ENCODE measurements around the gene LRRC47.

LRRC47 gene

DNA sequence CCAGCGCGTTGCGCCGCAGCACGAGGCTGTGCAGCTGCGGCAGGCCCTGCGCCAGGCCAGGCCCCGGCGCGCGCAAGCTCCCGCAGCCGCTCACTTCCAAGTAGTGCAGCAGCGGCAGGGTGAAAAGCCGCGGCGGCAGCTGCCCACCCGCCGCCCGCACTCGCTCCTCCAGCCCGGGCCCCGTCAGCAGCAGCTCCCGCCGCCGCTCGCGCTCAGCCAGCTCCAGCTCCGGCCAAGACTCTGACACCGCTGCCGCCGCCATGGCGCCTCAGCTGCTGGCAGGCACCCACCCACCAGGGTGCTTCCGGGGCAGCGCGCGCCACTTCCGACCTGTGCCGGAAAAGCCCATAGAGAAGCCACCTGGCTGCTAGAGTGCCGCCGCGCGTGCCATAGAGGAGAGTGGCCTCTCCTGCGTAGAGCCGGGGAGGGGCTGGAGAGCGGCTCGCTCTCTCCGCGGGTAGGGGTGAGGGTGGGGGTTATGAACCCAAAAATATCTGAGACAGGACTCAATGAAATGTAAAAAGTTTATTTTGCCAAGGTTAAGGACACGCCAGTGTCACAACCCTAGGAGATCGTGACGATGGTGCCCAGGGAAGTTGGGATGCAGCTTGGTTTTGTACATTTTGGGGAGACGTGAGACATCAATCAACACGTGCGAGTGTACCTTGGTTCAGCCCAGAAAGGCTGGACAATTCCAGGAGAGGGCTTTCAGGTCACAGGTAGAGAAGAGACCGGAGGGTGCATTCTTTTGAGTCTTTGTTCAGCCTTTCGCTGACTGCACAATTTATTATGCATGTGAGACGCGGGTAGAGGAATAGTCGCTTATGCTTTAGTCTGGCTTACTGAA lies at the start of gene LRRC47:
Gene LRRC47, minus strand, starts transcription at position 284 of the 847 bp plus-strand sequence. Its CDS starts 22 bp downstream, at position 262.
- peak; percentile 96 for DNase-seq

DNA sequence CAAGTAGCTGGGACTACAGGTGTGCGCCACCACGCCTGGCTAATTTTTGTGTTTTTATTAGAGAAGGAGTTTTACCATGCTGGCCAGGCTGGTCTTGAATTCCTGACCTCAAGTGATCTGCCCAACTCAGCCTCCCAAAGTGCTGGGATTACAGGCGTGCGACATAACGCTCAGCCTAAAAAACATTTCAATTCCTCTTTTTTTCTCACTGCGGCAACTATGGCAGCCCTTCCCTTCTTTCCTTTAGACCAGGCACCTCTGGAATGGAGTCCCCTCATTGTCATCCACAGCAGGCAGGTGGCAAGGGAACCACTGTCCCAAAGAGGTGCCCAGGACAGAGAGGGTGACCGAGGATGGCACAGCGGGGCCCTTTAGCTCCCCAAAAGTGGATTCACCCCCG lies 46.6 kb upstream of the LRRC47 start:
- DNase-seq: no peak

- no peak for DNase-seq
Observed at GRCh38 chr1:3841491-3841890, 45.2 kb upstream of the LRRC47 start.

DNA sequence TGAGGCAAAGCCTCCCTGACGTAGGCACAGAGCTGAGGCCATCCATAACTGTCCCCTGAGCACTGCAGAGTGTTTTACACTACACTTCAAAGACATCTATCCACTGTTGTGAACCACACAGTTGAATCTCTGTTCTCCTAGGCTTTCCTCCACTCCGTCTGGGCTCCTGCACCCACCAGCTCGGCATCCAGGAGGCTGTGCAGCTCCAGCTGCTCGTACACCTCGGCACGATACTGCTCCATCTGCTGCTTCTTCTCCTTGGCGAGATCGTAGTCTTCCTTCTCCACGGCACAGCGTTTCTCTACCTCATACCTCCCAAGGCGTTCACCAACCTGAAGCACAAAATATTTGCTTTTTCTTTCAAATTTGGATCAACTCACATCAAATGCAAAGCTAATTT lies 42.5 kb upstream of the LRRC47 start:
- DNase-seq: no peak

- DNase-seq: no peak
Observed at GRCh38 chr1:3837685-3838084, 41.4 kb upstream of the LRRC47 start.

DNA sequence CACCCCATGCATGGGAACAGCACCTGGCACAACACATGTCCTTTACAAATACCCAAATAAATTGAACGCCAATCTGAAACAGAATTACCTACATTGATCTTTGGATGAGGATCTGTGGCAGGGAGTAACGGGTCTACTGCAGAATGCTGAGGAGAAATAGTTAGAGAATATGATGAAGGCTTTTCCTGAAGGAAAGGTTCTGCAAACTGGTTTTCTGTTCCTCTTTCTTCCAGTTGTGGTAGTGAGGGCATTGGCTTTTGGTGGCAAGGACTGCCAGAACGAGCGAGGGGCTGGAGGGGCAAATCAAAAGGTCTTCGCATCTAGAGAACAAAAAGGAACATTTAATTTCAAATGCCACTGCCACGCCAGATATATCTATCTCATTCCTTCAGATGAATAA lies 40.9 kb upstream of the LRRC47 start:
- no peak for DNase-seq

GRCh38 chr1:3836421-3836820 lies 40.1 kb upstream of the LRRC47 start:
- DNase-seq: no peak

GRCh38 chr1:3834701-3835100 lies 38.4 kb upstream of the LRRC47 start:
- DNase-seq: no peak

GRCh38 chr1:3831689-3832088 lies 35.4 kb upstream of the LRRC47 start:
- no peak for DNase-seq

- no peak for DNase-seq
Observed at GRCh38 chr1:3828391-3828790, 32.1 kb upstream of the LRRC47 start.

DNA sequence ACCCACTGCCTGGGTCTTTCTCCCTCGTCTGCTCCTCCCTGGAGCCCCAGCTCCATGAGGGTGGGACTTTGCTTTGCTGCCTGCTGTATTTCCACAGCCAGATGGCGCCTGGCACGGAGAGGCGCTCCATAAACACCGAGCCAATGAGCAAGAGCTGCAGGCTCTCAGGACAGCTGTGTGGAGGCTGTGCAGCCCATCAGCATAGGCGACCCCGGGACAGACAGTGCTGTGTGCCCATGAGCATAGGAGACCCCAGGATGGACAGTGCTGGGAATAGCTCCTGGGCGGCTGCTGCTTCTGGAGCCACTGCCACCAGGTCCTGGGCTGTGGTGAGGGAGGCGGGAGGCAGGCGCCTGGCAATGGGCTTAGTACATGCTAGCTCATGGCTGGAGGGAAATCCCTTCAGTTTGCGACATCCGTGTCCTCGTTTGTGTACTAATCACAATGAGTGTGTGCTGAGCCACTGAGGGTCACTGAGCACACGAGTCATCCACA lies 31.6 kb upstream of the LRRC47 start:
- no peak for DNase-seq

DNA sequence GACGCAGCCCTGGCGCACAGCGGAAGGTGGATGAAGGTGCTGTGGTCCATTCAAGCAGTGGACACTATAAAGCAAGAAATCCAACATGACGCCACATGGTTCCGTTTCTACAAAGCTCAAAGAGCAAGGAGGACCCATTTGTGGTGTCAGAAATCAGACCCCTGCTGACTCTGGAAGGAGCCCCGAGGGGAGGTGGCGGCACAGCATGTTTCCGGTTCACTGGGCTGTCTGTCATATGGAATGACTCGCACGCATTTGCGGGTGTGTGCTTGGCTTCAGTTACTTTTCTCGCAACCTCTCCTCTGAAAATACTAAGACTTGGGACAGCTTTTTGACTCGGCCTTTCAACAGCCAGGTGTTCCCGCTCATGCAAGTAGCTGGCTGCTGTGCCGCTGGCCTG lies 29.1 kb upstream of the LRRC47 start:
- DNase-seq: no peak

GRCh38 chr1:3824650-3825049 lies 28.4 kb upstream of the LRRC47 start:
- DNase-seq: no peak

DNA sequence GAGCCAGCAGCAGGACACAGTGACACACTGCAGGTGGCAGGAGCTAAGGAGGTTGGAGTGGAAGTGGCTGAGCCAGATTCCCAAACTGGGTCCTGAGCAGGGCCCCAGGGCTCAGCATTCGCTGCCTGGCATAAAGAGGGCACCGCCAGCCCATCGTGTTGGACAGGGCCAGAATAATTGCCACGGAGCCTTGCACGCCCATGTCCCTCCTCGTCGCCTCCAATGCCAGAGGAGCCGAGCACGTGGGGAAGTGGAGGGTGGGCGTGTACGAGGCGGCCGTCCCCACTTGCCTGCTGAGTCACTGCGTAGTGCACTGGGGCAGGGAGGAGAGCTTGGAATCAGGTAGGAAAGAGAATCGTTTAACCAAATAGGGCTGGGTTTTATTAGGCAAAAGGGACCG lies 26.1 kb upstream of the LRRC47 start:
- DNase-seq: no peak

- DNase-seq: no peak
Observed at GRCh38 chr1:3821908-3822307, 25.6 kb upstream of the LRRC47 start.

DNA sequence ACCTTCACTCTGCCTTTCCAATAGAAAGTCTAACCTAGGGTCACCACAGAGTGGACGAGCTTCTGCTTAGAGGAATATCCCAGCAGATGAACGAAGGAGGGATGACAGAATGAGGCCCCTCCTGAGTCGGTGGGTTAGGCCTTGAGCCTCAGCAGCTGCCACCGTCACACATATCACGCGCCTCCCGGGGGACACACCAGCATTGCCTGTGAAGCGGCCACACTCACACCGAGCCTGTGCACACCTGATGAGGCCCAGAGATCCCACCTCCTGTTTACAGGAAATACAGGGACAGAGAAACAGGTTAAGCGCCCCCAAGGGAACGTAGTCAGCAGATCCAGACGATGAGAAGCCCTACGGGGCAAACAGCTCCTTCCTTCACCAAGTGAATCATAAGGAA lies 25.1 kb upstream of the LRRC47 start:
- DNase-seq: no peak

- DNase-seq: no peak
Observed at GRCh38 chr1:3821004-3821403, 24.7 kb upstream of the LRRC47 start.

- no peak for DNase-seq
Observed at GRCh38 chr1:3820316-3820715, 24.0 kb upstream of the LRRC47 start.

DNA sequence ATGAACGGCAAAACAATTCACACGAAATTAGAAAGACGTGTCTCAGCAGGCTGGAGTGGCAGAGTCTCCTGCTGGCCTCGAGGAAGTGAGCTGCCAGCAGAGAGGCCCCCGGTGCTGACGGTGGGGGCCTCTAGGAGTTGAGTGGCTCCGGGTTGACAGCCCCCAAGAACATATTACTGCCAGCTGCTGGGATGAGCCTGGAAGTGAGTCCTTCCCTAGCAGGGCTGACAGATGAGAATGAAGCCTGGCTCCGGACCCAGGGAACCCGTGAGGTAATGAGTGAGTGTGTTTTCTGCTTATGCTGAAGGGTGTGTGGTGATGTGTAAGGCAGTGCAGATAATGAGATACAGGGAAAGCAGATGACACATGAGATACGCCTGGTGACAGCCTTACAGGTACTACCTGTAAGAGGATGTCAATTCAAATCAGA lies 23.5 kb upstream of the LRRC47 start:
- no peak for DNase-seq

GRCh38 chr1:3817821-3818597 lies 21.7 kb upstream of the LRRC47 start:
- DNase-seq: no peak

DNA sequence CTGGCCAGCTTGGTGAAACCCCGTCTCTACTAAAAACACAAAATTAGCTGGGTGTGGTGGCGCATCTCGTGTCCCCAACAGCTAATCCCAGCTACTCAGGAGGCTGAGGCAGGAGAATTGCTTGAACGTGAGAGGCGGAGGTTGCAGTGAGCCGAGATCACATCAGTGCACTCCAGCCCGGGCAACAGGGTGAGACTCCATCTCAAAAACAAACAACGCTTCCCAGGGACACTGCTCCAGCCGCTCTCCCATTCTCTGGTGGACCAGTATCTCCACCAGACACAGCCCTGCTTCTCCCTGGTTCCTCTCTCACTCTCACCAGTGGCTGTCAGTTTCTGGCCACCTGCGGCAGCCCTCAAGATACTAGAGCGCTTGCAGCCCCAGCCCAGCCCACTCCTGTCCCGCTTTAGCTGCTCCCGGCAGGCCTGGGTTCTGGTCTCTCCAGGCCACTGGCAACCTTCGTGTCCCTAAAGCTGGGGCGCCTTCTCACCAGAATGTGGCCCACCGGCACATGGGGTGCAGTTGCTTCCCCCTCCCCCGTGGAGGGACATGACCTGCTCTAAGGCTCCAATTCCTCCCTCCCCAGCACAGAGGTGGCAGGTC lies 20.9 kb upstream of the LRRC47 start:
- no peak for DNase-seq

- no peak for DNase-seq
Observed at GRCh38 chr1:3816331-3817137, 20.2 kb upstream of the LRRC47 start.
